Endothelial cell of umbilical vein (primary cell): ENCODE results near the gene PTK6. TPM values are rescaled to one million over a fixed set of nuclear protein-coding genes. Genes with fewer than 3 reads are reported as not detected.

Experiments
- BruUV-seq: library from RNA; stranded (reverse); fragments of 400-500 nt; replicated peaks from 2 replicates; lab custom pipeline; 2021; lab: Mats Ljungman, UMichigan
- CTCF ChIA-PET: fragments of 300-600, 350-600 bp; sonication (Branson Sonifier 250); formaldehyde crosslinking; loops from one replicate; lab custom pipeline; 2021; ENCODE audit warnings: antibody characterized with exemption, inconsistent platforms; lab: Charles Lee
- POLR2A ChIA-PET: fragments of 300-600, 350-600 bp; sonication (Branson Sonifier 250); formaldehyde crosslinking; loops from one replicate; lab custom pipeline; 2021; ENCODE audit warnings: antibody characterized with exemption, inconsistent platforms; lab: Charles Lee
- DNase-seq: peaks from one replicate; pipeline ENCODE4 v3.0.0-alpha.2; 2011; ENCODE audit warnings: low read depth, low spot score
- FAIRE-seq: peaks from 2 replicates; lab custom pipeline; 2011; peaks lifted over from hg19 to GRCh38; lab: Jason Lieb, UNC
- H2AFZ ChIP-seq: 2 replicates; pipeline ENCODE4 v1.6.0; 2012; ENCODE audit warnings: low read depth, low read length, control low read depth, inconsistent platforms
- H3K27ac ChIP-seq: 2 replicates; pipeline ENCODE4 v1.5.1; 2011; ENCODE audit warnings: low read depth, mild to moderate bottlenecking, control low read depth, low read length, moderate library complexity; ENCODE audit not compliant: insufficient read depth
- H3K27me3 ChIP-seq, 2 experiments: 2 replicates each; pipeline versions ENCODE4 v1.6.0 to v1.6.1; 2011; ENCODE audit warnings: low read length in 2 of 2, mixed read lengths in 1 of 2; ENCODE audit not compliant: control insufficient read depth in 2 of 2, insufficient read depth in 2 of 2
- H3K36me3 ChIP-seq, 2 experiments: 2 replicates in 1 of 2; 3 replicates in 1 of 2; pipeline ENCODE4 v1.5.1; 2011; ENCODE audit warnings: low read length in 2 of 2, mild to moderate bottlenecking in 1 of 2, moderate library complexity in 1 of 2; ENCODE audit not compliant: control insufficient read depth in 2 of 2, insufficient read depth in 2 of 2; ENCODE audit errors: extremely low read depth in 1 of 2
- H3K4me1 ChIP-seq: 3 replicates; pipeline ENCODE4 v1.5.1; 2011; ENCODE audit warnings: mild to moderate bottlenecking, low read length; ENCODE audit not compliant: control insufficient read depth, insufficient read depth; ENCODE audit errors: extremely low read depth
- H3K4me2 ChIP-seq: 2 replicates; pipeline ENCODE4 v1.6.1; 2011; ENCODE audit warnings: low read length, control low read depth, mixed read lengths; ENCODE audit not compliant: insufficient read depth
- H3K4me3 ChIP-seq, 3 experiments: fragments of 200-600 bp in 1 of 3; sonication (generic), shearing (Covaris generic) in 1 of 3; replicated peaks in 1 of 3; 2 replicates each; pipeline ENCODE4 v1.5.1; 2011 to 2016; ENCODE audit warnings: control low read depth in 3 of 3, low read length in 3 of 3, mild to moderate bottlenecking in 2 of 3, inconsistent platforms in 1 of 3, low read depth in 1 of 3, moderate library complexity in 1 of 3; ENCODE audit not compliant: insufficient read depth in 1 of 3
- H3K79me2 ChIP-seq: 2 replicates; pipeline ENCODE4 v1.6.0; 2012; ENCODE audit warnings: low read length, inconsistent platforms; ENCODE audit not compliant: control insufficient read depth, insufficient read depth
- H3K9ac ChIP-seq: replicated peaks from 2 replicates; pipeline ENCODE3; 2011; ENCODE audit warnings: low read length, control low read depth; ENCODE audit not compliant: insufficient read depth; ENCODE audit errors: extremely low read depth
- H3K9me1 ChIP-seq: replicated peaks from 3 replicates; pipeline ENCODE4 v1.6.0; 2011; ENCODE audit warnings: mild to moderate bottlenecking, low read length; ENCODE audit not compliant: control insufficient read depth, insufficient read depth; ENCODE audit errors: extremely low read depth
- H3K9me3 ChIP-seq: replicated peaks from 2 replicates; pipeline ENCODE4 v1.5.1; 2012; ENCODE audit warnings: low read length, inconsistent platforms; ENCODE audit not compliant: control insufficient read depth, insufficient read depth
- H4K20me1 ChIP-seq: replicated peaks from 2 replicates; pipeline ENCODE3; 2011; ENCODE audit warnings: mild to moderate bottlenecking, low read length; ENCODE audit not compliant: control insufficient read depth, insufficient read depth; ENCODE audit errors: extremely low read depth
- CTCF ChIP-seq, 2 donors: IDR thresholded peaks; 1 replicate in 1 of 2; 2 replicates in 1 of 2; pipeline ENCODE4 v1.5.1; 2011; ENCODE audit warnings: low read length in 2 of 2, mild to moderate bottlenecking in 2 of 2, moderate library complexity in 2 of 2, control low read depth in 1 of 2, inconsistent platforms in 1 of 2, low read depth in 1 of 2; ENCODE audit not compliant: insufficient read depth in 1 of 2; ENCODE audit errors: extremely low read depth in 1 of 2
- EZH2 ChIP-seq: IDR thresholded peaks from 2 replicates; pipeline ENCODE4 v1.6.1; 2012; ENCODE audit warnings: borderline replicate concordance, low read depth, mild to moderate bottlenecking, moderate library complexity, low read length, inconsistent platforms; ENCODE audit not compliant: severe bottlenecking
- FOS ChIP-seq: IDR thresholded peaks from 2 replicates; pipeline ENCODE4 v1.6.1; 2011; ENCODE audit warnings: mild to moderate bottlenecking, low read length, moderate library complexity, borderline replicate concordance; ENCODE audit not compliant: insufficient read depth
- GATA2 ChIP-seq: IDR thresholded peaks from 2 replicates; pipeline ENCODE4 v1.7.0; 2011; ENCODE audit warnings: low read depth, mild to moderate bottlenecking, moderate library complexity, mixed read lengths, low read length; ENCODE audit not compliant: insufficient read length, insufficient read depth
- JUN ChIP-seq: IDR thresholded peaks from 2 replicates; pipeline ENCODE4 v1.6.1; 2011; ENCODE audit warnings: borderline replicate concordance, low read depth; ENCODE audit not compliant: insufficient read length, insufficient read depth
- MAX ChIP-seq: IDR thresholded peaks from 2 replicates; pipeline ENCODE4 v1.6.1; 2011; ENCODE audit not compliant: insufficient read depth, insufficient read length
- POLR2A ChIP-seq: IDR thresholded peaks from 2 replicates; pipeline ENCODE4 v1.6.1; 2012; ENCODE audit warnings: low read depth, mild to moderate bottlenecking, control low read depth, low read length
- dilution Hi-C: fragments of 300-500 bp; cut with MboI; formaldehyde crosslinking; loops from one replicate; pipeline ENCODE4 v1.15.0; 2019; ENCODE audit warnings: low sequenced_read_pairs; ENCODE audit not compliant: extremely low pct_ligation_motif_present
- intact Hi-C: fragments of 100-400 bp; cut with micrococcal nuclease; formaldehyde crosslinking; loops from one replicate; pipeline ENCODE4 v1.10.0; 2022
- polyA plus RNA-seq, 4 experiments: library from polyadenylated mRNA; depleted of rRNA in 3 of 4; stranded (reverse) in 3 of 4; unstranded in 1 of 4; fragments of >200 nt; gene quantifications; 2 replicates each; pipeline versions ENCODE4 v1.2.1 to v1.2.3, GENCODE V29; 2011 to 2012; ENCODE audit warnings: missing spikeins in 1 of 4
- total RNA-seq: library from RNA; stranded (reverse); gene quantifications from 2 replicates; pipeline ENCODE4 v1.2.3, GENCODE V29; 2021

PTK6 gene
- total and polyA plus RNA-seq, 2 donors (not counting 3 experiments of a cell fraction or from before 2014, with no cell fraction given): 0.18 TPM; not detected in 1

GRCh38 chr20:63543733-63544132, 6.6 kb upstream of the PTK6 start:
- Histone ChIP-seq H4K20me1 (no peaks in the 10 kb centered on the region), H3K9me1 (no peaks in the 10 kb centered on the region), H3K27ac (no peak overlapping the region), H3K4me2 (no peak overlapping the region), H3K27me3 (no peaks in the 10 kb centered on the region), H3K9ac (no peak overlapping the region), H3K9me3 (no peaks in the 10 kb centered on the region), H3K36me3 (no peaks in the 10 kb centered on the region), H3K4me3 (no peak overlapping the region), H3K4me1 (no peaks in the 10 kb centered on the region), H3K79me2 (no peaks in the 10 kb centered on the region), H2AFZ (no peak overlapping the region)
- POLR2A ChIA-PET: no interaction called here
- TF ChIP-seq EZH2 (no peak), MAX (no peak), CTCF (IDR thresholded peaks at IDR 0.05; ENCODE audit: extremely low read depth in 1 of 2, insufficient read depth in 1 of 2, low read depth in 1 of 2, low read length in 2 of 2) (no peak), GATA2 (no peak), FOS (no peak), POLR2A (no peak), JUN (no peak)
- FAIRE-seq (no peak), DNase-seq (no peak)
- BruUV-seq: no TSS peak
- intact Hi-C loops: no loop called here
- dilution Hi-C loops: no loop called here
- CTCF ChIA-PET: interaction anchor here (1.0 to 1.5 kb wide), 3 partner anchors 23 to 430 kb away, joined by 3 to 6 read pairs (median 4); no protein-coding TSS in a partner anchor
